H9 (cell line): ENCODE results near the gene CHRDL1. TPM values are rescaled to one million over a fixed set of nuclear protein-coding genes. Genes with fewer than 3 reads are reported as not detected.
A peak's percentile ranks its signal among the peaks of the same experiment; 100 is the strongest.

Source experiments
- DNase-seq: peaks from one replicate; pipeline ENCODE4 v3.0.0-alpha.2; 2017
- H2AFZ ChIP-seq: one replicate; pipeline ENCODE4 v1.6.1; 2013; ENCODE audit warnings: mild to moderate bottlenecking, low read length, control low read depth, moderate library complexity
- H2AK5ac ChIP-seq: 2 replicates; pipeline ENCODE4 v1.6.1; 2013; ENCODE audit warnings: low read length, control low read depth, mixed read lengths; ENCODE audit not compliant: insufficient read length
- H2BK120ac ChIP-seq: one replicate; pipeline ENCODE4 v1.6.1; 2013; ENCODE audit warnings: low read depth, mild to moderate bottlenecking, low read length, control low read depth, inconsistent platforms; ENCODE audit not compliant: poor library complexity, severe bottlenecking
- H2BK12ac ChIP-seq: 2 replicates; pipeline ENCODE4 v1.6.1; 2013; ENCODE audit warnings: low read length, control low read depth, mixed read lengths, low read depth; ENCODE audit not compliant: insufficient read length
- H2BK15ac ChIP-seq: 2 replicates; pipeline ENCODE4 v1.6.1; 2013; ENCODE audit warnings: low read depth, low read length, control low read depth
- H2BK20ac ChIP-seq: one replicate; pipeline ENCODE4 v1.6.1; 2013; ENCODE audit warnings: low read depth, mild to moderate bottlenecking, low read length, control low read depth, inconsistent platforms; ENCODE audit not compliant: poor library complexity, severe bottlenecking
- H2BK5ac ChIP-seq: 2 replicates; pipeline ENCODE4 v1.6.1; 2013; ENCODE audit warnings: low read length, control low read depth, mixed read lengths; ENCODE audit not compliant: insufficient read length
- H3K14ac ChIP-seq: 2 replicates; pipeline ENCODE4 v1.6.1; 2013; ENCODE audit warnings: low read length, control low read depth; ENCODE audit not compliant: insufficient read depth
- H3K18ac ChIP-seq: 2 replicates; pipeline ENCODE4 v1.6.1; 2013; ENCODE audit warnings: low read depth, mild to moderate bottlenecking, mixed read lengths, low read length, control low read depth; ENCODE audit not compliant: insufficient read length
- H3K23ac ChIP-seq: 2 replicates; pipeline ENCODE4 v1.6.1; 2013; ENCODE audit warnings: low read length, control low read depth, mixed read lengths, low read depth; ENCODE audit not compliant: insufficient read length
- H3K23me2 ChIP-seq: 2 replicates; pipeline ENCODE4 v1.6.1; 2013; ENCODE audit warnings: low read depth, mild to moderate bottlenecking, mixed read lengths, low read length, control low read depth; ENCODE audit not compliant: insufficient read length, poor library complexity, severe bottlenecking
- H3K27ac ChIP-seq: 2 replicates; pipeline ENCODE4 v1.5.1; 2013; ENCODE audit warnings: low read length, control low read depth, mixed read lengths, low read depth; ENCODE audit not compliant: insufficient read length
- H3K27me3 ChIP-seq: 2 replicates; pipeline ENCODE4 v1.6.1; 2013; ENCODE audit warnings: low read length, control low read depth, inconsistent platforms; ENCODE audit not compliant: insufficient read depth
- H3K4ac ChIP-seq: 2 replicates; pipeline ENCODE4 v1.6.1; 2013; ENCODE audit warnings: low read depth, mild to moderate bottlenecking, control low read depth, inconsistent platforms, low read length, moderate library complexity
- H3K4me1 ChIP-seq: 2 replicates; pipeline ENCODE4 v1.6.1; 2013; ENCODE audit warnings: low read length, control low read depth, inconsistent platforms; ENCODE audit not compliant: insufficient read depth
- H3K4me2 ChIP-seq: 2 replicates; pipeline ENCODE4 v1.6.1; 2013; ENCODE audit warnings: low read length, control low read depth, mixed read lengths; ENCODE audit not compliant: insufficient read length, insufficient read depth
- H3K56ac ChIP-seq: 2 replicates; pipeline ENCODE4 v1.6.1; 2013; ENCODE audit warnings: low read depth, mild to moderate bottlenecking, mixed read lengths, low read length, control low read depth; ENCODE audit not compliant: insufficient read length
- H3K79me1 ChIP-seq: 2 replicates; pipeline ENCODE4 v1.6.1; 2013; ENCODE audit warnings: low read depth, mild to moderate bottlenecking, moderate library complexity, low read length, control low read depth, inconsistent platforms; ENCODE audit not compliant: insufficient read depth, poor library complexity, severe bottlenecking
- H3K79me2 ChIP-seq: 2 replicates; pipeline ENCODE4 v1.6.1; 2013; ENCODE audit warnings: low read length, control low read depth, inconsistent platforms; ENCODE audit not compliant: insufficient read depth
- H3K9ac ChIP-seq: 2 replicates; pipeline ENCODE4 v1.6.1; 2013; ENCODE audit warnings: low read length, control low read depth, mixed read lengths; ENCODE audit not compliant: insufficient read length; ENCODE audit errors: extremely low read depth
- H3K9me3 ChIP-seq: one replicate; pipeline ENCODE4 v1.6.1; 2013; ENCODE audit warnings: low read depth, low read length, inconsistent platforms; ENCODE audit not compliant: control insufficient read depth
- H3T11ph ChIP-seq: one replicate; pipeline ENCODE4 v1.6.1; 2013; ENCODE audit warnings: mild to moderate bottlenecking, low read length, control low read depth, inconsistent platforms
- H4K20me1 ChIP-seq: one replicate; pipeline ENCODE4 v1.6.1; 2013; ENCODE audit not compliant: control insufficient read depth, insufficient read length, insufficient read depth
- H4K5ac ChIP-seq: 2 replicates; pipeline ENCODE4 v1.6.1; 2013; ENCODE audit warnings: low read depth, mild to moderate bottlenecking, mixed read lengths, low read length, control low read depth; ENCODE audit not compliant: insufficient read length
- H4K8ac ChIP-seq: replicated peaks from 2 replicates; pipeline ENCODE4 v1.6.1; 2013; ENCODE audit warnings: low read length, control low read depth, mixed read lengths, low read depth; ENCODE audit not compliant: insufficient read length
- H4K91ac ChIP-seq: 2 replicates; pipeline ENCODE4 v1.6.1; 2013; ENCODE audit warnings: low read depth, mild to moderate bottlenecking, moderate library complexity, mixed read lengths, low read length, control low read depth; ENCODE audit not compliant: insufficient read length
- H3K27ac Mint-ChIP-seq, 3 experiments: 2 replicates in 2 of 3; 3 replicates in 1 of 3; pipeline ENCODE4 v1.8.0; 2020 to 2021; ENCODE audit warnings: mixed read lengths in 3 of 3, mild to moderate bottlenecking in 1 of 3, moderate library complexity in 1 of 3
- H3K27me3 Mint-ChIP-seq: 2 replicates; pipeline ENCODE4 v1.8.0; 2021; ENCODE audit warnings: low read depth, mild to moderate bottlenecking, moderate library complexity, mixed read lengths
- H3K36me3 Mint-ChIP-seq, 3 experiments: 2 replicates in 2 of 3; 3 replicates in 1 of 3; pipeline ENCODE4 v1.8.0; 2020 to 2021; ENCODE audit warnings: low read depth in 3 of 3, mixed read lengths in 3 of 3; ENCODE audit not compliant: insufficient read depth in 1 of 3
- H3K4me1 Mint-ChIP-seq, 2 experiments: 2 replicates each; pipeline ENCODE4 v1.8.0; 2020; ENCODE audit warnings: mixed read lengths in 2 of 2
- H3K4me3 Mint-ChIP-seq, 2 experiments: 2 replicates in 1 of 2; 3 replicates in 1 of 2; pipeline ENCODE4 v1.8.0; 2020 to 2021; ENCODE audit warnings: mild to moderate bottlenecking in 2 of 2, mixed read lengths in 2 of 2, moderate library complexity in 1 of 2
- H3K9me3 Mint-ChIP-seq, 2 experiments: 2 replicates in 1 of 2; 3 replicates in 1 of 2; pipeline ENCODE4 v1.8.0; 2020; ENCODE audit warnings: mild to moderate bottlenecking in 2 of 2, mixed read lengths in 2 of 2, moderate library complexity in 1 of 2
- CTCF ChIP-seq: fragments of 200-600 bp; sonication (generic); conservative IDR thresholded peaks from 3 replicates; pipeline ENCODE4 v1.8.0; 2021; ENCODE audit warnings: antibody characterized with exemption, mild to moderate bottlenecking
- WGBS: extraction: QIAGEN DNeasy Blood & Tissue Kit; methylation state at CpG from one replicate; pipeline ENCODE4 v1.1.7; 2013; ENCODE audit warnings: missing lambda C conversion rate, low lambda C conversion rate, mixed read lengths; ENCODE audit not compliant: insufficient read length; ENCODE audit errors: extremely low coverage; 5-methylcytosine and 5-hydroxymethylcytosine counted together
- long read RNA-seq: library from polyadenylated mRNA; unstranded; transcript quantifications from one replicate; pipeline ENCODE4 v2.0.0, GENCODE V29; 2020
- total RNA-seq: library from RNA; stranded (reverse); gene quantifications from 2 replicates; pipeline ENCODE4 v1.2.1, GENCODE V29; 2021

Gene CHRDL1
- 11.6 and 11.8 TPM in 2 replicates for total RNA-seq
- long read RNA-seq, partial matches to known transcripts: 1 of 17 reads
- long read RNA-seq, other reads (novel, unspliced or antisense): 10 of 17 reads

DNA sequence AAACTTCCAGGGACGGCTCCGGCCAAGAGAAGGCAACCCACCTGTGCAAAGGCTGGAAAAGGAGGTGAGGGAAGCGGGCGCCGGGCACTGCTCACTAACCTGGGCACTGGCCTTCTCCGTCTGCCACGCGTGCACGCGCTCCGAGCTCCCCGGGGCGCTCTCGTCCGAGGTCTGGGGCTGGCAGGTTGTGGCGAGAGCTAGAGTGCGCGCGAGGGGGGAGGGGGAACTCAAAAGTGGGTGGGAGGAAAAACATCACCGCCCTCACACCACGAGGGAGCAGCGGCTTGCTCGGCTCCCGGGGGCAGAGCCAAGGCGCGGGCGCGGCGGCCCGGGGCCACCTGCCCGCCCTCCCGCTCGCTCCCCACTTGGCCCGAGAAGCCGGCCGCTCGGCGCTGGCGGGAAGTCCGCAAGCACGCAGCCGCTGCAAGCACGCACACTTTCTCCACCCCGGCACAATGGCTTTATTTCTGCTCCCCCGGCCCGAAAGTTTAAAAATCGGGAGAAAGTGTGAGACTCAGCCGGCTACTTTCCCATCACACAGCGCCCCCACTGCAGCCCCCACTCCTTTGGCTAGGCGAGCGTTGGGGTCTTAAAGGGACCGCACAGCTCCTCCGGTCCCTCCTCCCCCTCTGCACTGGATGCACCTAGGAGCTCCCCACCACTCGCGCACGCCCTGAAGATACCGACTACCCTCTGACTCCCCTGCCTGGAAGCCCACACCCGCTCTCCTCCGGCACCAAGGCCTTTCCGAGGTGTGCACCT, at the start of gene CHRDL1:
TSS of gene CHRDL1 (minus strand) at position 173 of the 762 bp plus-strand sequence. CDS start 3,636 bp downstream, outside the sequence.
- no peak within 1 kb of the TSS for H2BK5ac ChIP-seq
- H3K27ac ChIP-seq: no peak within 1 kb of the TSS
- no peaks in the 10 kb centered on the region; the same call in 1 of the 2 replicates for H3K27me3 ChIP-seq
- H3K9ac ChIP-seq: peak within 1 kb of the TSS; percentile 15
- peaks cover 11% of the 10 kb centered on the region for H3K23me2 ChIP-seq
- Mint-ChIP-seq H3K27me3 (peaks cover 34% of the 10 kb centered on the region), H3K36me3 (no peaks in the 10 kb centered on the region), H3K4me3 (peak within 1 kb of the TSS; percentile 85 to 89), H3K27ac (peak within 1 kb of the TSS in 2 of 3 experiments; percentile 42 to 97; a peak in 4 of 7 replicates), H3K4me1 (peaks cover 11 to 20% of the 10 kb centered on the region in 2 experiments), H3K9me3 (no peaks in the 10 kb centered on the region; a peak in 1 of 5 replicates)
- H3T11ph ChIP-seq: no peak within 1 kb of the TSS
- H3K14ac ChIP-seq: peak within 1 kb of the TSS; percentile 76
- H2AFZ ChIP-seq: peak within 1 kb of the TSS; percentile 56
- H3K79me2 ChIP-seq: no peaks in the 10 kb centered on the region
- H3K4me2 ChIP-seq: peak within 1 kb of the TSS; percentile 77
- no peak within 1 kb of the TSS for H3K23ac ChIP-seq
- no peak within 1 kb of the TSS for H2BK12ac ChIP-seq
- no peak within 1 kb of the TSS for H3K4ac ChIP-seq
- no CpG with 5 or more reads among the region's 60 CpGs for WGBS
- H3K79me1 ChIP-seq: no peaks in the 10 kb centered on the region
- H3K18ac ChIP-seq: peak within 1 kb of the TSS; percentile 52
- no peak within 1 kb of the TSS for H2BK20ac ChIP-seq
- H3K9me3 ChIP-seq: no peaks in the 10 kb centered on the region
- no peak within 1 kb of the TSS for H2BK15ac ChIP-seq
- no peak within 1 kb of the TSS for H3K56ac ChIP-seq
- H4K5ac ChIP-seq: no peak within 1 kb of the TSS
- no peak within 1 kb of the TSS for H4K91ac ChIP-seq
- no peak within 1 kb of the TSS for H2BK120ac ChIP-seq
- H4K8ac ChIP-seq: no peak within 1 kb of the TSS
- TF ChIP-seq CTCF: no peak
- H4K20me1 ChIP-seq: no peaks in the 10 kb centered on the region
- DNase-seq: peak; percentile 54
- no peak within 1 kb of the TSS for H2AK5ac ChIP-seq
- peaks cover 2% of the 10 kb centered on the region; the same call in 1 of the 2 replicates for H3K4me1 ChIP-seq
